Neural cell (in vitro differentiated cells): ENCODE data around the gene CPNE4. TPM values are rescaled to one million over a fixed set of nuclear protein-coding genes. Genes with fewer than 3 reads are reported as not detected.

Experiments
- H2AFZ ChIP-seq: fragments of 200-600, 300-800 bp; sonication (generic), shearing (Covaris generic); 2 replicates; pipeline ENCODE4 v1.6.0; 2014; ENCODE audit warnings: low read depth, mild to moderate bottlenecking, antibody characterized with exemption, low read length, moderate library complexity
- H3F3A ChIP-seq: fragments of 200-600 bp; shearing (Covaris generic); 2 replicates; pipeline ENCODE4 v1.6.1; 2016; ENCODE audit warnings: mild to moderate bottlenecking, moderate library complexity, mixed read lengths, antibody characterized with exemption, low read length; ENCODE audit not compliant: insufficient read depth, poor library complexity, severe bottlenecking
- H3K27ac ChIP-seq: fragments of 200-600, 300-800 bp; sonication (generic), shearing (Covaris generic); 2 replicates; pipeline ENCODE4 v1.5.1; 2014; ENCODE audit warnings: mild to moderate bottlenecking, low read length, moderate library complexity
- H3K27me3 ChIP-seq: fragments of 300-800, 200-600 bp; sonication (generic), shearing (Covaris generic); 2 replicates; pipeline ENCODE4 v1.6.0; 2014; ENCODE audit warnings: mild to moderate bottlenecking, low read depth, low read length, moderate library complexity; ENCODE audit not compliant: insufficient read depth
- H3K36me3 ChIP-seq: fragments of 300-800, 200-600 bp; sonication (generic), shearing (Covaris generic); 2 replicates; pipeline ENCODE4 v1.5.1; 2014; ENCODE audit warnings: mild to moderate bottlenecking, antibody characterized with exemption, low read length, moderate library complexity; ENCODE audit not compliant: insufficient read depth
- H3K4me2 ChIP-seq: fragments of 300-800, 200-600 bp; sonication (generic), shearing (Covaris generic); 2 replicates; pipeline ENCODE4 v1.6.0; 2014; ENCODE audit warnings: mild to moderate bottlenecking, low read length
- H3K4me3 ChIP-seq: fragments of 300-800, 200-600 bp; sonication (generic), shearing (Covaris generic); 2 replicates; pipeline ENCODE4 v1.5.1; 2014; ENCODE audit warnings: mild to moderate bottlenecking, low read length, moderate library complexity
- H3K79me2 ChIP-seq: fragments of 200-600 bp; shearing (Covaris generic); replicated peaks from 2 replicates; pipeline ENCODE4 v1.6.0; 2014; ENCODE audit warnings: mild to moderate bottlenecking, low read length, moderate library complexity; ENCODE audit not compliant: insufficient read depth
- H3K9ac ChIP-seq: fragments of 300-800, 200-600 bp; sonication (generic), shearing (Covaris generic); 2 replicates; pipeline ENCODE4 v1.6.1; 2016; ENCODE audit warnings: mild to moderate bottlenecking, low read length, mixed read lengths
- H3K9me2 ChIP-seq: fragments of 200-600 bp; shearing (Covaris generic); 2 replicates; pipeline ENCODE4 v1.6.1; 2016; ENCODE audit warnings: mild to moderate bottlenecking, low read length, mixed read lengths; ENCODE audit not compliant: insufficient read depth
- H3K9me3 ChIP-seq: fragments of 200-600, 300-800 bp; sonication (generic), shearing (Covaris generic); 2 replicates; pipeline ENCODE4 v1.6.1; 2016; ENCODE audit warnings: mild to moderate bottlenecking, mixed run types, low read length, moderate library complexity, mixed read lengths
- H4K20me1 ChIP-seq: fragments of 200-600 bp; shearing (Covaris generic); 2 replicates; pipeline ENCODE4 v1.6.1; 2016; ENCODE audit warnings: mild to moderate bottlenecking, mixed run types; ENCODE audit not compliant: insufficient read depth
- CTCF ChIP-seq: fragments of 450-650 bp; IDR thresholded peaks from 2 replicates; pipeline ENCODE4 v1.5.1; 2014; ENCODE audit warnings: antibody characterized with exemption, mild to moderate bottlenecking, moderate library complexity; ENCODE audit not compliant: poor library complexity, severe bottlenecking
- EP300 ChIP-seq: fragments of 450-650 bp; conservative IDR thresholded peaks from 2 replicates; pipeline ENCODE4 v1.6.1; 2014; ENCODE audit warnings: antibody characterized with exemption, mild to moderate bottlenecking, moderate library complexity; ENCODE audit not compliant: poor library complexity, severe bottlenecking
- EZH2 ChIP-seq: fragments of 200-600, 300-800 bp; shearing (Covaris generic), sonication (generic); IDR thresholded peaks from 2 replicates; pipeline ENCODE4 v1.6.1; 2014; ENCODE audit warnings: antibody characterized with exemption, low read length, borderline replicate concordance, mild to moderate bottlenecking; ENCODE audit not compliant: insufficient read depth, poor library complexity, severe bottlenecking
- MXI1 ChIP-seq: fragments of 450-650 bp; conservative IDR thresholded peaks from 2 replicates; pipeline ENCODE4 v1.6.1; 2014; ENCODE audit warnings: antibody characterized with exemption, mild to moderate bottlenecking; ENCODE audit not compliant: poor library complexity, severe bottlenecking
- POLR2AphosphoS5 ChIP-seq: IDR thresholded peaks from 2 replicates; pipeline ENCODE4 v1.6.1; 2012
- RAD21 ChIP-seq: fragments of 450-650 bp; conservative IDR thresholded peaks from 2 replicates; pipeline ENCODE4 v1.6.1; 2014; ENCODE audit warnings: antibody characterized with exemption, mild to moderate bottlenecking, moderate library complexity
- SMC3 ChIP-seq: fragments of 450-650 bp; conservative IDR thresholded peaks from 2 replicates; pipeline ENCODE4 v1.6.1; 2014; ENCODE audit warnings: antibody characterized with exemption, mild to moderate bottlenecking, moderate library complexity; ENCODE audit not compliant: poor library complexity
- TAF1 ChIP-seq: IDR thresholded peaks from 2 replicates; pipeline ENCODE4 v1.6.1; 2012; ENCODE audit warnings: low read depth
- polyA plus RNA-seq: library from polyadenylated mRNA; depleted of rRNA; stranded (reverse); fragments of >200 nt; gene quantifications from 2 replicates; pipeline ENCODE4 v1.2.3, GENCODE V29; 2014
- TF ChIP-seq, protein P1 (sequence below): IDR thresholded peaks from 2 replicates; pipeline ENCODE4 v1.6.1; 2012; ENCODE audit warnings: borderline replicate concordance

The CPNE4 gene
- polyA plus RNA-seq, 1 donor from 2014 or later = 0.59 TPM

DNA sequence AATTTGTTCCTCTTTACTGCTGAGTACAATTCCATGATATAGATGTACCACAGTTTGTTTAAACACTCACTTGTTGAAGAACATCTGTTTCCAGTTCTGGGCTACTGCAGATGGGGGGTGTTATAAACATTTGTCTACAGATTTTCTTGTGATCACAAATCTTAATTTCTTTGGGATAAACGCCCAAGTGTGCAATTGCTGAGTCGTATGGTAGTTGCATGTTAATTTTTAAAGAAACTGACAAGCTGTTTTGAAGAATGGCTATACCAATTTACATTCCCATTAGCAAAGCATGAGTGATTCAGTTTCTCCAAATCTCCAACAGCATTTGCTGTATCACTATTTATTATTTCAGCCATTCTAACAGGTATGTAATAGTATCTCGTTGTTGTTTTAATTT, 290.0 kb downstream of the CPNE4 start:
- H3K79me2 ChIP-seq = no peaks in the 10 kb centered on the region
- H3K36me3 ChIP-seq = no peaks in the 10 kb centered on the region
- H3K4me3 ChIP-seq = no peak overlapping the region
- no peak overlapping the region for H3K27ac ChIP-seq
- no peak overlapping the region for H3K9ac ChIP-seq
- no peak overlapping the region for H3K4me2 ChIP-seq
- TF ChIP-seq POLR2AphosphoS5 = no peak
- no peaks in the 10 kb centered on the region for H3F3A ChIP-seq
- no peaks in the 10 kb centered on the region for H3K9me3 ChIP-seq
- no peaks in the 10 kb centered on the region for H3K9me2 ChIP-seq
- H2AFZ ChIP-seq = no peak overlapping the region
- H3K27me3 ChIP-seq = no peaks in the 10 kb centered on the region
- H4K20me1 ChIP-seq = no peaks in the 10 kb centered on the region

GRCh38 chr3:131743126-131743525, 291.7 kb downstream of the CPNE4 start:
- Histone ChIP-seq H3K27ac (no peak overlapping the region), H3K9me3 (no peaks in the 10 kb centered on the region), H3K27me3 (no peaks in the 10 kb centered on the region), H3K36me3 (no peaks in the 10 kb centered on the region), H3K9ac (no peak overlapping the region), H3F3A (no peaks in the 10 kb centered on the region), H4K20me1 (no peaks in the 10 kb centered on the region), H3K4me3 (no peak overlapping the region), H2AFZ (no peak overlapping the region), H3K4me2 (no peak overlapping the region), H3K79me2 (no peaks in the 10 kb centered on the region), H3K9me2 (no peaks in the 10 kb centered on the region)
- TF ChIP-seq, protein P1, sequence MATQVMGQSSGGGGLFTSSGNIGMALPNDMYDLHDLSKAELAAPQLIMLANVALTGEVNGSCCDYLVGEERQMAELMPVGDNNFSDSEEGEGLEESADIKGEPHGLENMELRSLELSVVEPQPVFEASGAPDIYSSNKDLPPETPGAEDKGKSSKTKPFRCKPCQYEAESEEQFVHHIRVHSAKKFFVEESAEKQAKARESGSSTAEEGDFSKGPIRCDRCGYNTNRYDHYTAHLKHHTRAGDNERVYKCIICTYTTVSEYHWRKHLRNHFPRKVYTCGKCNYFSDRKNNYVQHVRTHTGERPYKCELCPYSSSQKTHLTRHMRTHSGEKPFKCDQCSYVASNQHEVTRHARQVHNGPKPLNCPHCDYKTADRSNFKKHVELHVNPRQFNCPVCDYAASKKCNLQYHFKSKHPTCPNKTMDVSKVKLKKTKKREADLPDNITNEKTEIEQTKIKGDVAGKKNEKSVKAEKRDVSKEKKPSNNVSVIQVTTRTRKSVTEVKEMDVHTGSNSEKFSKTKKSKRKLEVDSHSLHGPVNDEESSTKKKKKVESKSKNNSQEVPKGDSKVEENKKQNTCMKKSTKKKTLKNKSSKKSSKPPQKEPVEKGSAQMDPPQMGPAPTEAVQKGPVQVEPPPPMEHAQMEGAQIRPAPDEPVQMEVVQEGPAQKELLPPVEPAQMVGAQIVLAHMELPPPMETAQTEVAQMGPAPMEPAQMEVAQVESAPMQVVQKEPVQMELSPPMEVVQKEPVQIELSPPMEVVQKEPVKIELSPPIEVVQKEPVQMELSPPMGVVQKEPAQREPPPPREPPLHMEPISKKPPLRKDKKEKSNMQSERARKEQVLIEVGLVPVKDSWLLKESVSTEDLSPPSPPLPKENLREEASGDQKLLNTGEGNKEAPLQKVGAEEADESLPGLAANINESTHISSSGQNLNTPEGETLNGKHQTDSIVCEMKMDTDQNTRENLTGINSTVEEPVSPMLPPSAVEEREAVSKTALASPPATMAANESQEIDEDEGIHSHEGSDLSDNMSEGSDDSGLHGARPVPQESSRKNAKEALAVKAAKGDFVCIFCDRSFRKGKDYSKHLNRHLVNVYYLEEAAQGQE = no peak
- TF ChIP-seq RAD21 (no peak), POLR2AphosphoS5 (no peak), SMC3 (no peak), EP300 (no peak), TAF1 (no peak), EZH2 (no peak), CTCF (no peak), MXI1 (no peak)

GRCh38 chr3:131739211-131739610, 295.6 kb downstream of the CPNE4 start:
- no peak overlapping the region for H3K4me2 ChIP-seq
- no peak overlapping the region for H2AFZ ChIP-seq
- no peaks in the 10 kb centered on the region for H4K20me1 ChIP-seq
- no peak overlapping the region for H3K9ac ChIP-seq
- no peak overlapping the region for H3K4me3 ChIP-seq
- no peaks in the 10 kb centered on the region for H3K27me3 ChIP-seq
- no peaks in the 10 kb centered on the region for H3K79me2 ChIP-seq
- no peak for TF ChIP-seq RAD21
- no peak for TF ChIP-seq CTCF
- no peak for TF ChIP-seq TAF1
- no peak for TF ChIP-seq MXI1
- TF ChIP-seq SMC3 = no peak
- TF ChIP-seq EZH2 = no peak
- no peak for TF ChIP-seq POLR2AphosphoS5
- TF ChIP-seq, protein P1 = no peak
- TF ChIP-seq EP300 = no peak
- no peaks in the 10 kb centered on the region for H3K9me2 ChIP-seq
- no peaks in the 10 kb centered on the region for H3K9me3 ChIP-seq
- H3F3A ChIP-seq = no peaks in the 10 kb centered on the region
- no peak overlapping the region for H3K27ac ChIP-seq
- H3K36me3 ChIP-seq = no peaks in the 10 kb centered on the region
